Mucosa of descending colon (tissue), 3 donors: Measurements from ENCODE around the gene RHEB. TPM values are rescaled to one million over a fixed set of nuclear protein-coding genes. Genes with fewer than 3 reads are reported as not detected.

Experiments
- ATAC-seq: fragments of 200-7000 bp; cut with Tn5 transposase; one replicate; pipeline ENCODE4 v1.9.1; 2020; ENCODE audit warnings: mild to moderate bottlenecking, moderate library complexity
- DNase-seq, 3 donors: peaks; one replicate each; pipeline ENCODE4 v3.0.0-alpha.2; 2020
- H3K36me3 ChIP-seq: fragments of 200-600 bp; one replicate; pipeline ENCODE4 v1.8.0; 2021; ENCODE audit warnings: low read depth, mild to moderate bottlenecking
- H3K4me1 ChIP-seq: fragments of 200-600 bp; one replicate; pipeline ENCODE4 v1.8.0; 2021; ENCODE audit warnings: low read depth, mild to moderate bottlenecking
- H3K4me3 ChIP-seq: fragments of 200-600 bp; one replicate; pipeline ENCODE4 v1.8.0; 2021; ENCODE audit warnings: mild to moderate bottlenecking
- H3K9me3 ChIP-seq: fragments of 200-600 bp; one replicate; pipeline ENCODE4 v1.8.0; 2021; ENCODE audit warnings: mild to moderate bottlenecking
- intact Hi-C, 2 donors: fragments of 100-400 bp; cut with DNase I in 1 of 2; cut with micrococcal nuclease in 1 of 2; formaldehyde crosslinking; loops; one replicate each; pipeline versions ENCODE4 v1.11.0 to v1.11.1; 2022; cut with DNase I, micrococcal nuclease
- total RNA-seq, 3 donors: library from RNA; stranded (reverse); fragmentation: NEBNext Ultra II Directional in 2 of 3; extraction: Animal tissue kit (Norgen Biotek cat#: 25700) in 2 of 3; gene quantifications; one replicate each; pipeline versions ENCODE4 v1.2.1 to v1.2.4, GENCODE V29; 2021 to 2023
- TF ChIP-seq, protein P1 (sequence below): fragments of 200-600 bp; IDR thresholded peaks from one replicate; pipeline ENCODE4 v1.8.0; 2022; ENCODE audit warnings: antibody characterized with exemption, mild to moderate bottlenecking
- donor health status: DM: no; HTN: no; CAD: no; lungs with moderate emphysema.
- donor health status: DM: no; HTN: no; CAD: no.
- donor health status: DM: no; HTN: yes; CAD: no.

The RHEB gene
- total RNA-seq, 3 donors from 2014 or later = 40.3 to 114 (median 73.5) TPM

DNA sequence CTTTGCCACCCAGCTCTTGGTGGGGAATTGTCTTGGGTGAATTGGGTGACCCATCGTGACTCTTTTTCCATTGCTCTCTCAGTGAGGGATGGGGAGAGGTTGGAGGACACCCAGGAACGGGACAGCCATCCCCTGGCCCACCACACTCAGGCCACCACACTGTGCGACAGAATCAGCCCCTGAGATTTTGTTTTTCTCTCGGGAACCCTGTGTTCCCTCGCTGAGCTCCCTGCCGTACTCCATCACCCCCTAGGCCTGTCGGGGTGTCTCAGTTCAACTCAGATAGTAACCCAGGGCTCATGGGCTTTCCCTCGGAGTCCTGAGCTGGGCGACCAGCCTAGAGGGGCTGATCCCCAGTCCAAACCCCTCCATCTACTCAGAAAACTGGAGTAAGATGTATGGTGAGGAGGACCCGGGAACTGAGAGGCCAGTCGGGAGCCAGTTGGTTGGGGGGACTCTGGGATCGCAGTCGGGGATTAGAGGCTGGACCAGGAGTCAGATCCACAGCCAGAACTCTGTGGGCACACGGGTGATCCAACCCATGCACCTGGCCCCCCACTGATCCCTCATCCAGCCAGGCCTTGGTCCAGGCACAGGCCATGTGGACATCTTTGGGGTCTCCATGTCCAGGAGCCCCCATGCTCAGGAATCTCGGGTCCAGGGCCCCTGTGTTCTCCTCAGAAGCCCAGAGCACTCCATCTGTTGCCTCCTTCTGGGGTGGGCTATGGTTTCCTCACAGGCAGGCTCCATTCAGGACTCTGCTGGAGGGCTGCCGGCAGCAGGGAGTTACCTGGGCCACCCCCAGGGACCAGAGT, 89.1 kb downstream of the RHEB start:
- peaks cover 4% of the 10 kb centered on the region for H3K4me1 ChIP-seq
- DNase-seq (no peak), ATAC-seq (no peak)

DNA sequence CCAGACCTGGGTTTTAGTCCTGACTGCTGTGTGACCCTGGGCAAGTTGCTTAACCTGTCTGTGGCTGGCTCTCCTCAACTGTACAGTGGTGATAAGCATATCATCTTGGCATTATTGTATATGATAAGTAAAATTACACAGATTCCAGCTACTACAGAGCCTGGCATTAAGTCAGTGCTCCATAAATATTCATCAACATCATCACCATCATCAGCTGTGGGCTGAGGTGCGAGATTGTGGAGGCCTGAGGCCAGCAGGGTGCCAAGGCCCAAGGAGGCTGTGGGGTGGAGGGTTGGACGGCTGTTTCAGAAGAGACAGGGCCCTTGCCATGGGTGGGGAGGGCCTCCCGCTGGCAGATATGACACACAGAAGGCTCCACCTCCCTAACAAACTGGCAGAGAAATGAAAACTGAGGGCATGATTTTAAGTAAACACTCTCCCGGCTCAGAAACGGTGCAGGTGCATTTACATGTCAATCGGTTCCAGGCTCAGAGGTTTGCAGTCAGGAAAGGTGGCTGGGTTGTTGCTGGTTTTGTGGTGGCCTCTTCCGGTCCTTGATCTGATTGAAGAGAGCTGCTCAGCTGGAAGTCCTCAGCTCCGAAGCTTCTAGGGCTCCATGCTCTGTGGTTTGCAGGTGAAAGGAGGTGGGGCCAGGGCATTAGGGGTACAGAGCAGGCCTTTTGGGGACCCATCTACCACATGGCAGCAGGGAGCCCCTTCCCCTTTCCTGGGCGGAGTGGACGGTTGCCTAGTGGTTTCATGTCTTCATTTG, 89.9 kb downstream of the RHEB start:
- TF ChIP-seq, protein P1, sequence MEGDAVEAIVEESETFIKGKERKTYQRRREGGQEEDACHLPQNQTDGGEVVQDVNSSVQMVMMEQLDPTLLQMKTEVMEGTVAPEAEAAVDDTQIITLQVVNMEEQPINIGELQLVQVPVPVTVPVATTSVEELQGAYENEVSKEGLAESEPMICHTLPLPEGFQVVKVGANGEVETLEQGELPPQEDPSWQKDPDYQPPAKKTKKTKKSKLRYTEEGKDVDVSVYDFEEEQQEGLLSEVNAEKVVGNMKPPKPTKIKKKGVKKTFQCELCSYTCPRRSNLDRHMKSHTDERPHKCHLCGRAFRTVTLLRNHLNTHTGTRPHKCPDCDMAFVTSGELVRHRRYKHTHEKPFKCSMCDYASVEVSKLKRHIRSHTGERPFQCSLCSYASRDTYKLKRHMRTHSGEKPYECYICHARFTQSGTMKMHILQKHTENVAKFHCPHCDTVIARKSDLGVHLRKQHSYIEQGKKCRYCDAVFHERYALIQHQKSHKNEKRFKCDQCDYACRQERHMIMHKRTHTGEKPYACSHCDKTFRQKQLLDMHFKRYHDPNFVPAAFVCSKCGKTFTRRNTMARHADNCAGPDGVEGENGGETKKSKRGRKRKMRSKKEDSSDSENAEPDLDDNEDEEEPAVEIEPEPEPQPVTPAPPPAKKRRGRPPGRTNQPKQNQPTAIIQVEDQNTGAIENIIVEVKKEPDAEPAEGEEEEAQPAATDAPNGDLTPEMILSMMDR = no peak
- Histone ChIP-seq H3K36me3 (no peaks in the 10 kb centered on the region), H3K4me3 (no peak overlapping the region), H3K4me1 (peaks cover 4% of the 10 kb centered on the region), H3K9me3 (no peaks in the 10 kb centered on the region)
- peak; percentile 52 for ATAC-seq
- intact Hi-C loops = no loop called here
- peak in 2 of 3 donors; percentile 24 to 55 for DNase-seq

More for the DNA sequence above, 89.1 kb downstream of the RHEB start:
- H3K36me3 ChIP-seq = no peaks in the 10 kb centered on the region
- TF ChIP-seq, protein P1 = no peak
- intact Hi-C loops = no loop called here
- no peaks in the 10 kb centered on the region for H3K9me3 ChIP-seq
- H3K4me3 ChIP-seq = no peak overlapping the region

DNA sequence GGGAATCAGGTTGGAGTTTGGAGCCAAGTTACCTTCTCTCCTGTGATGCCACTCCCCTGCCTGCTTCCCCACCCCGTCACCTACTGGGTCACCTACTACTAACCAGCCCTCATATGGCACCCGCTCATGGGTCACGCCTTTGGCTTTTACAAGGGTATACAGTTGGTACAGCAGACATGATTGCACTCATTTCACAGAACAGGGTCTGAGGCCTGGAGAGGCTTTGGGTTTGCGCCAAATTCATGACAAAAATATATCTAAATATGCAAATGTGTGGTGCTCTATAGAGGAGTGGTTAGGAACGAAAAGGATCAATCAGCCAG, 90.5 kb downstream of the RHEB start:
- intact Hi-C loops = no loop called here
- DNase-seq = no peak
- TF ChIP-seq, protein P1 = no peak
- Histone ChIP-seq H3K9me3 (no peaks in the 10 kb centered on the region), H3K36me3 (no peaks in the 10 kb centered on the region), H3K4me1 (peaks cover 4% of the 10 kb centered on the region), H3K4me3 (no peak overlapping the region)
- no peak for ATAC-seq

DNA sequence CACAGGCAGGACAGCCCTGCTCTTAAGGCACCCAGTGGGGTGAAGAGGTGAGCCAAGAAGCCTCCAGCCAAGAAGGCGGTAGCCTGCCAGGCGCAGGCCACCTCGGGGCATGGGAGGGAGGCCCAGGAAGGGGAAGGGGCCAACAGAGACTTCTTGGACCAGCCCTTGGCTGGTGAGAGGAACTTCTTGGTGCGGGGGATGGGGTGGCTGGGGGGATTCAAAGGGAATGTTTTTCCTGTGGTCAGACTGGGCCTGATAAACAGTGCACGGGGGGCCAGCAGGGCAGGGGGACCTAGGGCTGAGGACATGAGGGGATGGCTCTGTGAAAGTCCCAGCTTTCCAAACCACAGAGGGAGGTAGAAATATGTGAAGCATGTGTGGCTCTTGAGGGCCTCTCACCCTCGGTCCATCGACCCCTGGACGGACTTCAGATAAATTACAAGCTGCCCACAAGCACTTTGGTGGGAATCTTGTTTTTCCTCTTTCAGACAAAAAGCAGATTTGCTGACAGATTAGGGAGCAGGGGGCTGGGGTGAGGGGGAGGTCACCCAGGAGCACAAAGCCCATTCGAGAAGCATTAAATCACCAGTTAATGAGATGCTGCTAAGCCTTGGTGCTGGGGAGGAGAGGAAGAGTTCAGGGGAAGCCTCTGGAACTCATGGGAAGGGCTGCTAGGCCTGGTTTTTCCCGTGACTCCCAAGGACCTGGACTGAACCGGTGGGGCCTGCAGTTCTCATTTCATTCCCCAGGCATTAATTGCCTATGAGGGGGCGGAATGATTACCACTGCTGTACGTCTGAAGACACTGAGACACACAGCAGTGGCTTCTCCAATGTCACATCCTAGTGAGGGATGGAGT, 91.1 kb downstream of the RHEB start:
- intact Hi-C loops = no loop called here
- Histone ChIP-seq H3K9me3 (no peaks in the 10 kb centered on the region), H3K4me1 (peaks cover 4% of the 10 kb centered on the region), H3K4me3 (no peak overlapping the region), H3K36me3 (no peaks in the 10 kb centered on the region)
- ATAC-seq = no peak
- peak in 1 of 3 donors; percentile 28 for DNase-seq
- TF ChIP-seq, protein P1 = no peak

DNA sequence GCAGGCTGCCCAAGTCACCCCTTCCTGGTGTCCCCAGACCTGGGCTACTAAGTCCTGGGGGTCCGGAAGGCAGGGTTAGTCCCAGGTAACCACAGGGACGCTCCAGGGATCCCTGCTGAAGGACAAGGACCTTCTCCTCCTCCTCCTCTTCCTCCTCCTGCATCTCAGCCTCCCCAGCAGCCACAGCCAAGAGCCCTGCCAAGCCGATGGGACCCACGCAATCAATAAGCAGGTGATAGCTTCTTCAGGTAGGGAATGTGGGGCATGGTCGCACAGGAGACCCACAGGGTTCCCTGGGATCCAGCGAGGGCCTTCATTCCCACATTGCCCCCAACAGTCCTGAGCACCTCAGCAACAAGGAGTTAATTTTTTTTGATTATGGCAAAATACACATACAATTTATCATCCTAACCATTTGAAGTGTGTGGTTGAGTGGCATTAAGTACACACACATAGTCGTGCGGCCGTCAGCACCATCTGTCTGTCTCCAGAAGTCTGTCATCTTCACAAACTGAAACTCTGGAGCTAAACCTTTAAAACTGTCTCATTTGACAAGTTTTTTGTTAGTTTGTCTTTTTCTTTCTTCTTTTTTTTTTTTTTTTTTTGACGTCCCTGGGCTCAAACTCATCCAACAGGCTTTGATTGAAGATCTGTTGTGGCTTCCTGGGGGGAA, 91.9 kb downstream of the RHEB start:
- intact Hi-C loops = no loop called here
- no peak for DNase-seq
- Histone ChIP-seq H3K36me3 (no peaks in the 10 kb centered on the region), H3K4me1 (peaks cover 4% of the 10 kb centered on the region), H3K4me3 (no peak overlapping the region), H3K9me3 (no peaks in the 10 kb centered on the region)
- TF ChIP-seq, protein P1 = no peak
- ATAC-seq = no peak
